B cell (primary cell): ENCODE data around the gene PRIM1.

Experiments used
- CTCF ChIP-seq: fragments of 200-600 bp; IDR thresholded peaks from one replicate; pipeline ENCODE4 v1.8.0; 2022; ENCODE audit warnings: antibody characterized with exemption, mild to moderate bottlenecking
- EZH2 ChIP-seq: IDR thresholded peaks from 2 replicates; pipeline ENCODE4 v1.6.1; 2012; ENCODE audit warnings: borderline replicate concordance, low read depth, mild to moderate bottlenecking, moderate library complexity, low read length; ENCODE audit not compliant: insufficient read depth, poor library complexity, severe bottlenecking

- no peak for TF ChIP-seq CTCF
- TF ChIP-seq EZH2 = no peak
Observed at GRCh38 chr12:56713345-56713744, 38.8 kb downstream of the PRIM1 start.
